Measurements from ENCODE around the gene FSD1L.
"Not testable (repeated sequence)": the region's sequence is repeated elsewhere in the genome, so short reads cannot be mapped to it uniquely, and the experiment has no call there.

FSD1L gene

DNA sequence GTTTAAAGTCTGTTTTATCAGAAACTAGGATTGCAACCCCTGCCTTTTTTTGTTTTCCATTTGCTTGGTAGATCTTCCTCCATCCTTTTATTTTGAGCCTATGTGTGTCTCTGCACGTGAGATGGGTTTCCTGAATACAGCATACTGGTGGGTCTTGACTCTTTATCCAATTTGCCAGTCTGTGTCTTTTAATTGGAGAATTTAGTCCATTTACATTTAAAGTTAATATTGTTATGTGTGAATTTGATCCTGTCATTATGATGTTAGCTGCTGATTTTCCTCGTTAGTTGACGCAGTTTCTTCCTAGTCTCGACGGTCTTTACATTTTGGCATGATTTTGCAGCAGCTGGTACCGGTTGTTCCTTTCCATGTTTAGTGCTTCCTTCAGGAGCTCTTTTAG lies 132.1 kb downstream of the FSD1L start:
- FAIRE-seq = not testable (repeated sequence)

DNA sequence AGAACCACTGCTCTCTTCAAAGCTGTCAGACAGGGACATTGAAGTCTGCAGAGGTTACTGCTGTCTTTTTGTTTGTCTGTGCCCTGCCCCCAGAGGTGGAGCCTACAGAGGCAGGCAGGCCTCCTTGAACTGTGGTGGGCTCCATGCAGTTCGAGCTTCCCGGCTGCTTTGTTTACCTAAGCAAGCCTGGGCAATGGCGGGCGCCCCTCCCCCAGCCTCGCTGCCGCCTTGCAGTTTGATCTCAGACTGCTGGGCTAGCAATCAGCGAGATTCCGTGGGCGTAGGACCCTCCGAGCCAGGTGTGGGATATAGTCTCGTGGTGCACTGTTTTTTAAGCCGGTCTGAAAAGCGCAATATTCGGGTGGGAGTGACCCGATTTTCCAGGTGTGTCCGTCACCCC lies 133.7 kb downstream of the FSD1L start:
- FAIRE-seq = not testable (repeated sequence)

DNA sequence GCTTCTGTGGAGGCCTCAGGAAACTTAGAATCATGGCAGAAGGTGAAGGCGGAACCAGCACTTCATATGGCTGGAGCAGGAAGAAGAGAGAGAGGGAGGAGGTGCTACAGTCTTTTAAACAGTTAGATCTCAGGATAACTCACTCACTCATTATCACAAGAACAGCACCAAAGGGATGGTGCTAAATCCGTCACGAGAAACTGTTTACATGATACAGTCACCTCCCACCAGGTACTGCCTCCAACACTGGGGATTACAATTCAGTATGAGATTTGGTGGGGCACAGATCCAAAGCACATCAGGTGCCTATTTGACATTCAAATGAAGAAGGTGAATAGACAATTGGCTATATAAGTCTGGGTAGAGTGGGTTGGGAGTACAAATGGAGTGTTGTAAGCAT lies 145.3 kb downstream of the FSD1L start:
- FAIRE-seq = no peak
